NCI-H226 (cell line): ENCODE data around the gene TMEM187.
A peak's percentile ranks its signal among the peaks of the same experiment; 100 is the strongest.

ENCODE experiments used
- DNase-seq: peaks from one replicate; pipeline ENCODE4 v3.0.0-alpha.2; 2015

TMEM187 gene

GRCh38 chrX:153972368-153973126, at the start of gene TMEM187:
TSS of gene TMEM187 (plus strand) at chrX:153972754. CDS start at chrX:153982063, 9,309 bp downstream.
- peak; percentile 75 for DNase-seq

DNA sequence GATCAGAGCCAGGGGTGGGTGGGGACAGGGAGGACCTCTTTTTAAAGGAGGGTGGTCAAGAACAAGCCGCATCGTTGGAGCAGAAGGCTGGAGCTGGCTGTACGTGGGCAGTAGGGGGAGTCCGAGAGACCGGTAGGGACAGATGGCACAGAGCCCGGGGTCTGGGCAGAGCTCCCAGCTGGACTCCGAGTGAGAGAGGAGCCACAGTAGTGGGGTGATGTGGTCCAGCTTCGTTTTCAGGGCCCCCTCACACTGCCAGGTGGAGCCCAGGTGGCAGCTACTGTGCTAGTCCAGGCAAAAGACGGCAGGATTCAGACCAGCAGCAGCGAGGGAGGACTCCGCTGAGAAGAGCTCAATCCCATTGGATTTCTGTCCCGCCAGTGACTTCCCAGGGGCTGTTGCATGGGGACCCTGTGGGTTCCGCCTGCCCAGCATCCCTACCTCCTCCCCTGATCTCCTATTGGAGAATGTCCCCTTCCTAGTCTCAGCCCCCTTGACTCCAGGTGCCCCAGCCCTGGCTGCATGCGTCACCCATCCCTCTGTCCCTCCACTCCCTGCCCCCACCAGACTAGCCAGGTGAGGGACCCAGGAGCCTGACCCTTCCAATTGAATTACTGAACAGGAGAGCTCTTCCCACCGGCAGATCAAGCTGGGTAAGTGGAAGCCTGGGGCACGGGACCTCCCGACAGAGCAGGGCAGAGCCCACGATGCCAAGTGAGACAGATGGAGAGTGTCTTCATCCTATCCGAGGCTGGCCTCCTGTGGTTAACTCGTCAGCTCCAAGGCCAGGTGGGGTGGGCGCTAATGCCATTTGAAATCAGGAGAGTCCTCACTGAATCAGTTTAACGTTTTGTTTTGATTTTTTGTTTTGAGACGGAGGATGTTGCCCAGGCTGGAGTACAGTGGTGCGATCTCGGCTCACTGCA, 49.4 kb upstream of the TMEM187 start:
- DNase-seq, result peak; percentile 26

DNA sequence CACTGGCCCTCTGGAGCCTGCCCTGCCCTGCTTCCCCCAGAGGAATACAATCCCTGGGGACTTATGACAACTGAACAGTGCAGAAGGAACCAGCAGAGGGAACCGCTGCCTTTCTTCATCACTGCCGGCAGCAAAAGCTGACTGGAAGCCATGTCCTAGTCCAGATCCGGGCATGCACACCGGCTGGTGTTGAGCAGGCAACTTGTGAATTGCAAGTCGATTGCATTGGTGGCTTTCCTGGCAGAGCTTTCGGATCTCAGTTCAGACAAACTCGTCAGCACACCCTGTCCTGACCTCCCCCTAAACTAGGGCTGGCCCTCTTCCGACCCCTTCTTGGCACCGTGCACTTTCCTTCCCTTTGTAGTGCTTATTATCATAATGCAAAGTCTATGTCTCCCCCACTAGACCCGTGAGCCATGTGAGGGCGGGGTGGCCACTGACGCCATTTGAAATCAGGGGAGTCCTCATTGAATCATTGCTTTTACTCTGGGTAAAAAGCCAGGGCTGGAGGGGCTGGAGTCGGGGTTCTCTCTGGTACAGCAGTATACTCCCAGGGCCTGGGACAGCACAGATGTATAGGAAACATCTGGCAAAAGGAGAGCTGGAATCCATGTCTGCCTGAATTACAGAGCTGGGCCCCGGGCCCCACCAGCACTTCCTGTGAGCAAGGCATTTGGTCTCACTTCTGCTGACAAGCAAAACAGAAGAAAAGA, 48.2 kb upstream of the TMEM187 start:
- no peak for DNase-seq

- no peak for DNase-seq
Measured at GRCh38 chrX:153925387-153925738, 47.2 kb upstream of the TMEM187 start.

- no peak for DNase-seq
Measured at GRCh38 chrX:153925739-153926551, 46.6 kb upstream of the TMEM187 start, which contains the start of gene ARHGAP4. TSS of gene ARHGAP4 (minus strand) at chrX:153926264. CDS start at chrX:153926202, 62 bp downstream.

DNA sequence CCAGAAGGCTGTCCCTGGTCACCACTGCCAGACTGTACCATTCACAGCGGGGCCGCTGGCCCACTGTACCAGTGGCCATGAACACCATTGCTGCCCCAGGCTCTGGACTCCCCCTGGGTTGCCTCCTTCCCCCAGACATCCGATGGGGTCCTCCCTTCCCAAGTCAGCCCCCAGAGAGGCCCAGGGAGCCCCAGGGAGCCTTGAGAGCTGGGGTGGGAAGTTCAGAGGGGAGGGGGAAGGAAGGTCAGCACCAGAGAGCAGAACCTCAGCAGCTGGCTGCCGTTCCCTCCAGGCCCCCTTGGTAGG, 46.0 kb upstream of the TMEM187 start:
- no peak for DNase-seq

DNA sequence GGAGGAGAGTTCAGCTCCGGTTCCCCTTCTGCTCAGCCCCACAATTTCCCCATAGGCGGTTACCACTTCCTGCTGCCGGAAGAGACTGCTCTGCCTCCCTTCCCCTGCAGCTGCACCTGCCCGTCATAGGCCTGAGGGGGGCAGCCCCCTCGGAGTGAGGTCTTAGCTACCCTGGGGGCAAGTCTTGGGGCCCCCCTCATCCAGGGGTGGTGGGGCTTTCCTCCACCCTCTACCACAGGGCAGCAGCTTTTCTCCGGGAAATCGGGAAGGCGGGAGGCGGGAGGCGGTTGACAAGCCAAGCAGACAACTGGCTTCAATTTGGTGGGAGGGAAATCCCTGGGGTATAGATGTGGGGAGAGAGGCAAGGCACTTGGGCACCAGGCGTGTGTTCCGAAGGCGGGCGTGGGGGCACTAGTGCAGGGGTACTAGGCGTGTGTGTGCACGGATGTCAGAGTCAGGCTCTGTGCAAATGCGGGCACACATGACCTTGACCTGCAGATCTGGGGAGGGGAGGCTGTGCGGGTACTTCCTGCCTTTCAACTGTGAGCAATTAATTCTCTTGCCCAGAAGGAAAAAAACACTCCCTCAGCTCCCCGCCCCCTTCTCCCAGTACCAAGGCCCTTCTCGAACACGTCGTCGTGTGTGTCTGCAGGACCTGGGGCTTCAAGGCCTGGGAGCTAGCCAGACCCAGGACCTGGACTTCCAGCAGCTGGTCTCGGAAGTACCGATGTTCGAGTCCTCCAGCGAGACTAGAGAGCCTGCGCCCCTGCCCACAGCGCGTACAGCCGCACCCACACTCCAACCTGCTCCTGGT, 45.5 kb upstream of the TMEM187 start:
- DNase-seq, result peak; percentile 16

DNA sequence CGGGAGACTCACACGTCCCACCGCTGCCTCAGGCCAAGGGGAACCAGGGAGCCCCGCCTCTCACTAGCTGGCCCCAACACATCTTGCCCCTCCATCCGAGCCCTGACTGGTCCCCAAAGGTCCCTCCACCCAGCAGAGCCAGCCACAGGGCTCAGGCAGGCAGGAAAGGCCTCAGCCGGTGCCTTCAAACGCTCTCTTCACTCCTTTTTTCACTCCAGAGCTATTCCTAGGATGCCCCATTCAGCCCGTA, 45.0 kb upstream of the TMEM187 start:
- no peak for DNase-seq

DNA sequence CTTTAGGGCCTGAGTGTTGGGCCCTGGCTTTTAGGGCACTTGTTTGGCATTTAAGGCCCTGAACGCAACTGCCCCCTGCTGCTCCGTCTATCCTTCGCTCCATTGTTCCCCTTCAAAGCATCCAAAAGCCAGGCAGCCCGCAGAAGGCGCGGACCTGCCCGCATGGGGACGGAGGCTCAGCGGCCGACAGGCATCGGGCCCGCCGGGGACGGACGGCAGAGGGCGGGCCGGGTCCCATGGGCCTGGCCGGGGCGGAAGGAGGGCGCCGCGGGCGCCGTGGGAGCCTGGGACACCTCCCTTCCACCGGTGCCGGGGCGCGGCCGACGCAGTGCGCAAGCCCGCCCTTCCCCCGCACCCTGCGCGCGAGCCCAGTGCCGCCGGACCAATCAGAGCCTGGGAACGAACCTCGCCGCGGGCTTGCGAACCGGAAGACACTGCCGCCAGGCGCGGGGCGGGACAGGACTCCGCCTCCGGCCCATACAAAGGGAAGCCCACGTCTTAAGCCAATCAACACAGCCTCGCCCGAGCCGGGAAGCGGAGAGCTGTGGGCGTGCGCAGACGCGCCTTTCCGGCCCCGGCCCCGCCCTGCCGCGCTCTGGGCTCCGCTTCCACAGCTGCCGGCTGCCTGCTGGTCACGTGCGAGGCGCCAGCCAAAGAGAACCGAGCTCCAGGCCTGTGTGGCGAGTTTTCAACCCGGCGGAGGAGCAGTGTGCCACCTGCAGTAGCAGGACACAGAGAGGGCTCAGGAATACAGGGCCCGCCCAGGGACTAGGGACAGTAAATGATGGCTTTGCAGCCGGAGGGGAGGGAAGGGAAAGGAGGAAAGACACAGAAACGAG, 44.4 kb upstream of the TMEM187 start:
- DNase-seq, result peak; percentile 94

GRCh38 chrX:153928846-153929245, 43.7 kb upstream of the TMEM187 start:
- no peak for DNase-seq

- no peak for DNase-seq
Measured at GRCh38 chrX:153929576-153929975, 43.0 kb upstream of the TMEM187 start.

DNA sequence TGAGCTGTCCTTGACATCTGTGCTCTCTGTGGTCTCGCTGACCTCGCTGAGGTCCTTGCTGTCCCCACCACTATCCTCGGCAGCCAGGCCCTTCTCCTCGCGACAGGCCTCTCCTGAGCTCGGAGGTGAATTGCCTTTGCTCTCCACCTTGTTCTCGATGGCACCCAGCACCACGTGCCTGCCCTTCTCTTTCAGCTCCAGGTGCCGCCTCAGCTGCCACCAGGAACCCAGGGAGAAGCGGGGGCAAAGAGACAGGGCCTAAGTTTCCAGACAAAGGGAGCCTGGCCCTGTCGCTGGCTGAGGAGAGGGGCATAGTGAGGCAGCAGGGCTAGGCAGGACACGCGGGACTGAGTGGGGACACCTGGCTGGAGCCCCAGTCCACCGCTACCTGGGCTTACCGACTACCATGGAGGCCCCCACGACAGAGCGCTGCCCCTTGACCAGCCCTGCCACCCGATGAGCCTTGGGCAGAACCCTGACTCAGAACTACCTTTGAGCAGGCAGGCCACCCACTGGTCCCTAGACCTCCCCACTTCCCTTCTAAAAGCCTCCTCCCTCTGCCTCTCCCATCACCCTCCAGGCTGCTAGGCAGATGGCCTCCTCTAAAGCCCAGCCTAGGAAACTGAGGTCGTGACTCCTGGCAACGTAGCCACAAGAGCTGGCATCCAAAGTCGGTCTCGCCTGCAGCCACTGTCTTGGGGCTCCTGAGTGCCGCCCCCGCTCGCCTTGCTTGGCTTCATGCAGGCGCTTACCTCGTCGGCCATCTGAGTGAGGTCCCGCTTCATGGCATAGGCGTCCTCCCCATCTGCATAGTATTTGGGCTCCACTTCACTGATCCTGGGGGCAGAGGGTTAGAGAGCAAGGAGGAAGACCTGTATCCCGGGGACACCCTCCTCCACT, 42.3 kb upstream of the TMEM187 start:
- no peak for DNase-seq

DNA sequence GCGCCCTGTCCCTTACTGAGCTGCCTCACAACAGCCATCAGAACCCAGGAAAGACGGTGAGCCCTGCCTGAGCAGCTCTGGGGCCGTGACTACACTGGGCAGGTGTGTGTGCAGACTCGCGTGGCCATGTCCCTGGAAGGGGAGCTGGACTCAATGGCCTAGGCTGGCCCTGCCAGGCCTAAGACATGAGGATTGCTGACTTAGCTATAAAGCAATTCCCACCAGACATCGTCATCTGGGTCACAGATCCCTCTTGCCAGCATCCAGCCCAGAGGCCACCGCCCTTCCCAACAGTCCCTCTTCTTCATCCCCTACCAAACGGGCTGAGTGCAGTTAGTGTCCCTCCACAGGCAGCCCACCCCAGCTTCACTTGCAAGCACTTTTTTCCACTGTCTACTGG, 41.4 kb upstream of the TMEM187 start:
- DNase-seq, result no peak

- DNase-seq, result no peak
Measured at GRCh38 chrX:153931748-153932147, 40.8 kb upstream of the TMEM187 start.

DNA sequence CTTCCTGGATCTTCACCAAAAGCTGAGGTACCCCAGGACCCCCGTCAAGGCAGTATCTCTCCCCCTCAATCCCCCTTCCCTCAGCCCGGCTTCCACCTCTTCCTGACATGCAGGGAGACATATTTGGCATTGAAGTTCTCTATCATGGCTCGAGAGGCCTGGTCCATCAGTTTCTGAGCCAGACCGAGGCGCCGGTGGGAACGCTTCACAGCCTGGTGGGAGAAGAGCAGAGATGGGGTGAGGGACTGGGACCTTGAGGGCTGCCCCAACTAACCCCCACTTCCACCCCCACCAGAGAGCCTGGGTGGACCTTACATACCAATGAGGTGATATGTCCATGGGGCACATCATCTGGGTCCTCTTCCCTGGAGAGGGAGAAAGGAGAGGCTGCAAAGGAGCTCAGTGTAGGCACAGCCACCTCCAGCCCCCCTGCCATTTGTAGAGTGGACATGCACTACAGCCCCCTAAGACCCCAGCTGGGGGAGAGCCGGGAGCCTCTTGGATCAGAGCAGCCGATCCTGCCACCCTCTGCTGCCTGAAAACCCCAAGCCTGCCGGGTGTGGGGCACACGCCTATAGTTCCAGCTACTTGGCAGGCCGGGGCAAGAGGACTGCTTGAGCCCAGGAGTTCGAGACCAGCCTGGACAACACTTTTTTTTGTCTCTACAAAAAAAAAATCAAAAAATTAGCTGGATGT, 40.2 kb upstream of the TMEM187 start:
- DNase-seq, result no peak

GRCh38 chrX:153933748-153934147, 38.8 kb upstream of the TMEM187 start:
- DNase-seq, result no peak

DNA sequence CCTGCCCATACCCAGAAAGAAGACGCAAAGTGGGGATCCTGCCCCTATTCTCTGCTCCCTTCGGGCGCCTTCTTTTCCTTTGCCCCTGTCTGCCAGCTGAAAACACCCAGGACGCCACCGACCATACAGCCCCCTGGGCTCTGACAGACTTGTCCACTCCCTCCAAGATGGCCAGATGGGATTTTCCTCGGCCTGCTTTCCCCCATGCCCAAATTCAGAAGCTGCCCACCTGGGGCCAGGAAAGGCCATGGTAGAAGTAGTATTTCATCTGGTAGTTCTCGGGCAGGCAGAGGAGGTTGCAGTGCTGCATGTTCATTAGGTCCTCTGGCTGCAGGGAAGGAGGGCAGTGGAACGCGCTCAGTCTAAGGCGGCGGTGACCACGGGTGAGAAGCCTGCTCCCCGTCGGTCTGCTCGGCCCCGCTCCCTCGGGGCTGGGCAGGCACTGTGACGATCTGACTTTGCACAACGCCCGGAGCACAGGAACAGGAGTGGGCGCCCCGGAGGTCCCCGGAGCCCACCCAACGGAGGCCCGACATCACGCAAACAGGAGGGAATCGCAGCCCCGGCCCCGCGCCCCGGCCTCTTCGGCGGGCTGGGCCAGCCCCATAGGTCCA, 38.3 kb upstream of the TMEM187 start:
- DNase-seq, result no peak

DNA sequence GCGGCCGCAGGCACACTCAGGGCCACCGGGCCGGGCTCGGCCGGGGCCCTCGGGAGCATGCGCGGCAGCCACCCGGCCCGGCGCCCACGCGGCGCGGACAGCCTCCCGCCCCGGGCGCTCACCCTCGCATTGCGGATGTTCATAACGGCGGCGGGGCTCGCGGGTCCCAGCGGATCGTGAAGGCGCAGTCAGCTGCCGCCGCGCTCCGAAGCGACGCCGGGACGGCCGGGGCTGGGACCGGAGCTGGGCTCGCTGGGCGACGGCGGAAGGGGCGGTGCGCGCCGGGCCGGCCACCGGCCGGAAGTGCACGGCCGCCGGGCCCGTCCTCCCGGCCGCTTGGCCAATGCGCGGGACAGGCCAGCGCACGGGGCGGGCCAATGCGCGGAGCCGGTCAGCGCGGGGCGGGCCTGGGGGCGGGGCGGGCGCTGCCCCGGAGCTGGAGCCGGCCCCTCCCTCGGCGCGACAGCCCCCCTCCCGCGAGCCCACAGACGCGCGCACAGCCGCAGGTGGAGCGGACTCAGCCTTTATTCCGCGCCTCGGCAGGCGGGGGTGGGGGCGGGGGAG, 37.7 kb upstream of the TMEM187 start, which contains the start of gene NAA10:
Gene NAA10 (minus strand): TSS at position 276 of the 564 bp plus-strand sequence. CDS start 133 bp downstream, at position 143.
- peak; percentile 63 for DNase-seq
